Thyroid gland (tissue), 4 donors: ENCODE measurements around the gene ABHD2.

Experiments
- CTCF ChIP-seq, 6 experiments: fragments of 200-600 bp in 3 of 6; fragments of 450-650 bp in 3 of 6; sonication (generic) in 3 of 6; IDR thresholded peaks; one replicate each; pipeline ENCODE4 v1.5.1; 2016 to 2019; ENCODE audit warnings: antibody characterized with exemption in 6 of 6, mild to moderate bottlenecking in 2 of 6, inconsistent platforms in 1 of 6, moderate library complexity in 1 of 6
- POLR2A ChIP-seq, 2 donors: fragments of 450-650 bp; IDR thresholded peaks; one replicate each; pipeline ENCODE4 v1.6.1; 2017; ENCODE audit warnings: antibody characterized with exemption in 2 of 2, mild to moderate bottlenecking in 2 of 2, moderate library complexity in 1 of 2

- TF ChIP-seq CTCF (IDR thresholded peaks at IDR 0.05) (no peak), POLR2A (IDR thresholded peaks at IDR 0.05) (no peak)
These were observed 86.2 kb downstream of the ABHD2 start for GRCh38 chr15:89174476-89174875.
